ENCODE measurements around the gene PDE4D.

The PDE4D gene

GRCh38 chr5:59169081-59169767 lies 724.3 kb downstream of the PDE4D start:
- FAIRE-seq (no peak), DNase-seq (ENCODE audit: insufficient read length, low spot score) (no peak)
- TF ChIP-seq POU2F2 (IDR thresholded peaks at IDR 0.05; ENCODE audit: low read depth, low read length) (no peak), TAF1 (IDR thresholded peaks at IDR 0.05; ENCODE audit: low read depth, low read length) (no peak), SPI1 (IDR thresholded peaks at IDR 0.05; ENCODE audit: low read depth, low read length) (no peak), POLR2A (IDR thresholded peaks at IDR 0.05; ENCODE audit: low read depth, low read length) (no peak), PAX5 (IDR thresholded peaks at IDR 0.05; ENCODE audit: insufficient read depth, low read length, severe bottlenecking) (no peak), POLR2AphosphoS5 (IDR thresholded peaks at IDR 0.05; ENCODE audit: low read depth, low read length) (no peak)

- no peak for FAIRE-seq
- no peak for TF ChIP-seq POLR2A (IDR thresholded peaks at IDR 0.05; ENCODE audit: low read depth, low read length)
- no peak for TF ChIP-seq SPI1 (IDR thresholded peaks at IDR 0.05; ENCODE audit: low read depth, low read length)
- no peak for TF ChIP-seq POLR2AphosphoS5 (IDR thresholded peaks at IDR 0.05; ENCODE audit: low read depth, low read length)
- TF ChIP-seq TAF1 (IDR thresholded peaks at IDR 0.05; ENCODE audit: low read depth, low read length) = no peak
- no peak for TF ChIP-seq PAX5 (IDR thresholded peaks at IDR 0.05; ENCODE audit: insufficient read depth, low read length, severe bottlenecking)
- no peak for TF ChIP-seq POU2F2 (IDR thresholded peaks at IDR 0.05; ENCODE audit: low read depth, low read length)
- no peak for DNase-seq (ENCODE audit: insufficient read length, low spot score)
Observed at GRCh38 chr5:59168067-59168466, 725.5 kb downstream of the PDE4D start.

- TF ChIP-seq TAF1 (IDR thresholded peaks at IDR 0.05; ENCODE audit: low read depth, low read length) (no peak), SPI1 (IDR thresholded peaks at IDR 0.05; ENCODE audit: low read depth, low read length) (no peak), POLR2A (IDR thresholded peaks at IDR 0.05; ENCODE audit: low read depth, low read length) (no peak), POU2F2 (IDR thresholded peaks at IDR 0.05; ENCODE audit: low read depth, low read length) (no peak), PAX5 (IDR thresholded peaks at IDR 0.05; ENCODE audit: insufficient read depth, low read length, severe bottlenecking) (no peak)
- DNase-seq (ENCODE audit: insufficient read length, low spot score) (no peak), FAIRE-seq (no peak)
Observed at GRCh38 chr5:59164041-59164830, 729.3 kb downstream of the PDE4D start.

GRCh38 chr5:59161221-59162105 lies 732.1 kb downstream of the PDE4D start:
- FAIRE-seq = no peak
- TF ChIP-seq POLR2A (IDR thresholded peaks at IDR 0.05; ENCODE audit: low read depth, low read length) (no peak), POU2F2 (IDR thresholded peaks at IDR 0.05; ENCODE audit: low read depth, low read length) (no peak), POLR2AphosphoS5 (IDR thresholded peaks at IDR 0.05; ENCODE audit: low read depth, low read length) (no peak), PAX5 (IDR thresholded peaks at IDR 0.05; ENCODE audit: insufficient read depth, low read length, severe bottlenecking) (no peak), SPI1 (IDR thresholded peaks at IDR 0.05; ENCODE audit: low read depth, low read length) (no peak), TAF1 (IDR thresholded peaks at IDR 0.05; ENCODE audit: low read depth, low read length) (no peak)
- DNase-seq (ENCODE audit: insufficient read length, low spot score) = no peak

GRCh38 chr5:59158637-59159391 lies 734.7 kb downstream of the PDE4D start:
- FAIRE-seq (no peak), DNase-seq (ENCODE audit: insufficient read length, low spot score) (no peak)
- TF ChIP-seq POLR2AphosphoS5 (IDR thresholded peaks at IDR 0.05; ENCODE audit: low read depth, low read length) (no peak), SPI1 (IDR thresholded peaks at IDR 0.05; ENCODE audit: low read depth, low read length) (no peak), PAX5 (IDR thresholded peaks at IDR 0.05; ENCODE audit: insufficient read depth, low read length, severe bottlenecking) (no peak), POLR2A (IDR thresholded peaks at IDR 0.05; ENCODE audit: low read depth, low read length) (no peak), POU2F2 (IDR thresholded peaks at IDR 0.05; ENCODE audit: low read depth, low read length) (no peak), TAF1 (IDR thresholded peaks at IDR 0.05; ENCODE audit: low read depth, low read length) (no peak)

- no peak for TF ChIP-seq TAF1 (IDR thresholded peaks at IDR 0.05; ENCODE audit: low read depth, low read length)
- TF ChIP-seq POLR2A (IDR thresholded peaks at IDR 0.05; ENCODE audit: low read depth, low read length) = no peak
- TF ChIP-seq PAX5 (IDR thresholded peaks at IDR 0.05; ENCODE audit: insufficient read depth, low read length, severe bottlenecking) = no peak
- no peak for TF ChIP-seq SPI1 (IDR thresholded peaks at IDR 0.05; ENCODE audit: low read depth, low read length)
- TF ChIP-seq POU2F2 (IDR thresholded peaks at IDR 0.05; ENCODE audit: low read depth, low read length) = no peak
- TF ChIP-seq POLR2AphosphoS5 (IDR thresholded peaks at IDR 0.05; ENCODE audit: low read depth, low read length) = no peak
- FAIRE-seq = no peak
- DNase-seq (ENCODE audit: insufficient read length, low spot score) = no peak
Observed at GRCh38 chr5:59158165-59158564, 735.4 kb downstream of the PDE4D start.

- no peak for TF ChIP-seq POU2F2 (IDR thresholded peaks at IDR 0.05; ENCODE audit: low read depth, low read length)
- TF ChIP-seq PAX5 (IDR thresholded peaks at IDR 0.05; ENCODE audit: insufficient read depth, low read length, severe bottlenecking) = no peak
- TF ChIP-seq SPI1 (IDR thresholded peaks at IDR 0.05; ENCODE audit: low read depth, low read length) = no peak
- TF ChIP-seq TAF1 (IDR thresholded peaks at IDR 0.05; ENCODE audit: low read depth, low read length) = no peak
- TF ChIP-seq POLR2A (IDR thresholded peaks at IDR 0.05; ENCODE audit: low read depth, low read length) = no peak
- no peak for TF ChIP-seq POLR2AphosphoS5 (IDR thresholded peaks at IDR 0.05; ENCODE audit: low read depth, low read length)
- no peak for FAIRE-seq
- DNase-seq (ENCODE audit: insufficient read length, low spot score) = no peak
Observed at GRCh38 chr5:59157068-59157467, 736.5 kb downstream of the PDE4D start.

GRCh38 chr5:59152701-59153245 lies 740.8 kb downstream of the PDE4D start:
- no peak for FAIRE-seq
- TF ChIP-seq SPI1 (IDR thresholded peaks at IDR 0.05; ENCODE audit: low read depth, low read length) (peak; percentile 51), POU2F2 (IDR thresholded peaks at IDR 0.05; ENCODE audit: low read depth, low read length) (no peak), POLR2AphosphoS5 (IDR thresholded peaks at IDR 0.05; ENCODE audit: low read depth, low read length) (no peak), POLR2A (IDR thresholded peaks at IDR 0.05; ENCODE audit: low read depth, low read length) (no peak), TAF1 (IDR thresholded peaks at IDR 0.05; ENCODE audit: low read depth, low read length) (no peak)
- no peak for DNase-seq (ENCODE audit: insufficient read length, low spot score)
